Testis (tissue), 3 donors: ENCODE measurements around the gene CNKSR3. TPM values are rescaled to one million over a fixed set of nuclear protein-coding genes. Genes with fewer than 3 reads are reported as not detected.

Experiments
- DNase-seq: peaks from one replicate; pipeline ENCODE4 v3.0.0-alpha.2; 2019
- H3K27ac ChIP-seq, 2 donors: fragments of 200-600 bp; sonication (generic); one replicate each; pipeline ENCODE4 v1.5.1; 2019
- H3K27me3 ChIP-seq: fragments of 200-600 bp; sonication (generic); one replicate; pipeline ENCODE4 v1.5.1; 2019
- H3K36me3 ChIP-seq: fragments of 200-600 bp; sonication (generic); one replicate; pipeline ENCODE4 v1.5.1; 2017; ENCODE audit warnings: low read depth; ENCODE audit errors: missing control alignments
- H3K4me1 ChIP-seq: fragments of 200-600 bp; sonication (generic); one replicate; pipeline ENCODE4 v1.5.1; 2019
- H3K4me3 ChIP-seq, 2 donors: fragments of 200-600 bp; sonication (generic); one replicate each; pipeline ENCODE4 v1.5.1; 2017 to 2019
- H3K9me3 ChIP-seq: fragments of 200-600 bp; sonication (generic); one replicate; pipeline ENCODE4 v1.5.1; 2017
- CTCF ChIP-seq, 3 experiments: fragments of 450-650 bp in 2 of 3; fragments of 200-600 bp in 1 of 3; sonication (generic) in 1 of 3; IDR thresholded peaks; one replicate each; pipeline ENCODE4 v1.5.1; 2016 to 2019; ENCODE audit warnings: antibody characterized with exemption in 3 of 3, mild to moderate bottlenecking in 2 of 3, moderate library complexity in 1 of 3
- POLR2A ChIP-seq: fragments of 450-650 bp; IDR thresholded peaks from one replicate; pipeline ENCODE4 v1.6.1; 2017; ENCODE audit warnings: antibody characterized with exemption, mild to moderate bottlenecking, moderate library complexity
- WGBS, 2 donors: methylation state at CpG; one replicate each; pipeline ENCODE4 v1.1.5; 2018; 5-methylcytosine and 5-hydroxymethylcytosine counted together
- intact Hi-C: fragments of 100-400 bp; cut with DNase I; formaldehyde crosslinking; loops from one replicate; pipeline ENCODE4 v1.15.1; 2023; ENCODE audit warnings: low total_unique reads
- polyA plus RNA-seq: library from polyadenylated mRNA; stranded (reverse); fragments of 350-450 nt; fragmentation: Illumina TruSeq; extraction: RNeasy Lipid Tissue Mini Kit (QIAGEN cat#74804); gene quantifications from one replicate; pipeline ENCODE4 v1.2.3, GENCODE V29; 2014; ENCODE audit warnings: low read depth, low replicate concordance; ENCODE audit not compliant: insufficient read depth
- total RNA-seq, 2 donors: library from RNA; depleted of rRNA; stranded (reverse); fragments of >200 nt; gene quantifications; one replicate each; pipeline ENCODE4 v1.2.3, GENCODE V29; 2016

The CNKSR3 gene
- total and polyA plus RNA-seq, 3 donors from 2014 or later, result 26.0 to 28.7 (median 26.0) TPM

GRCh38 chr6:154509421-154510143 is 903 bp downstream of the CNKSR3 start:
- no peak for TF ChIP-seq POLR2A
- TF ChIP-seq CTCF (IDR thresholded peaks at IDR 0.05), result no peak
- Histone ChIP-seq H3K9me3 (no peaks in the 10 kb centered on the region), H3K36me3 (no peaks in the 10 kb centered on the region), H3K4me1 (peaks cover 18% of the 10 kb centered on the region), H3K27ac (peak overlapping the region; percentile 88 to 95), H3K4me3 (peak overlapping the region; percentile 66 to 83), H3K27me3 (no peaks in the 10 kb centered on the region)
- intact Hi-C loops, result no loop called here
- DNase-seq, result peak; percentile 51
- 0 to 1% methylated on average over 14 to 30 of the region's 55 CpGs for WGBS, 2 donors

GRCh38 chr6:154508573-154509375 is 1.7 kb downstream of the CNKSR3 start:
- H3K27ac ChIP-seq, result peak overlapping the region; percentile 88 to 95
- 19 to 26% methylated on average over 14 of the region's 14 CpGs for WGBS, 2 donors
- DNase-seq, result peak; percentile 33
- no peak for TF ChIP-seq POLR2A
- TF ChIP-seq CTCF (IDR thresholded peaks at IDR 0.05), result no peak
- H3K9me3 ChIP-seq, result no peaks in the 10 kb centered on the region
- no peaks in the 10 kb centered on the region for H3K27me3 ChIP-seq
- intact Hi-C loops, result no loop called here
- H3K4me3 ChIP-seq, result peak overlapping the region; percentile 66 to 83
- no peaks in the 10 kb centered on the region for H3K36me3 ChIP-seq
- peaks cover 16% of the 10 kb centered on the region for H3K4me1 ChIP-seq

- Histone ChIP-seq H3K4me1 (peaks cover 15% of the 10 kb centered on the region), H3K4me3 (no peak overlapping the region), H3K36me3 (no peaks in the 10 kb centered on the region), H3K27ac (no peak overlapping the region), H3K9me3 (no peaks in the 10 kb centered on the region), H3K27me3 (no peaks in the 10 kb centered on the region)
- no peak for DNase-seq
- intact Hi-C loops, result no loop called here
- WGBS, 2 donors, result 79 to 82% methylated on average over 14 of the region's 14 CpGs
- no peak for TF ChIP-seq POLR2A
- no peak for TF ChIP-seq CTCF (IDR thresholded peaks at IDR 0.05)
These were observed 3.2 kb downstream of the CNKSR3 start for GRCh38 chr6:154506991-154507898.

GRCh38 chr6:154506582-154506981 is 3.9 kb downstream of the CNKSR3 start:
- H3K9me3 ChIP-seq, result no peaks in the 10 kb centered on the region
- no peak overlapping the region for H3K27ac ChIP-seq
- intact Hi-C loops, result no loop called here
- DNase-seq, result no peak
- H3K36me3 ChIP-seq, result no peaks in the 10 kb centered on the region
- TF ChIP-seq POLR2A (no peak), CTCF (IDR thresholded peaks at IDR 0.05) (no peak)
- no peaks in the 10 kb centered on the region for H3K27me3 ChIP-seq
- H3K4me1 ChIP-seq, result peaks cover 10% of the 10 kb centered on the region
- no peak overlapping the region for H3K4me3 ChIP-seq
- WGBS, 2 donors, result 90 to 96% methylated on average over 9 of the region's 9 CpGs
